Neural progenitor cell (in vitro differentiated cells): Measurements from ENCODE around the gene TTLL12.

Experiments used
- CTCF ChIP-seq: fragments of 200-600 bp; sonication (generic); IDR thresholded peaks from 2 replicates; pipeline ENCODE4 v1.5.1; 2017; ENCODE audit warnings: antibody characterized with exemption, mild to moderate bottlenecking
- EZH2phosphoT487 ChIP-seq: fragments of 200-600 bp; sonication (generic); IDR thresholded peaks from 2 replicates; pipeline ENCODE4 v1.6.1; 2017; ENCODE audit warnings: antibody characterized with exemption

- TF ChIP-seq CTCF, result no peak
- TF ChIP-seq EZH2phosphoT487, result no peak
These were observed 25.6 kb upstream of the TTLL12 start for GRCh38 chr22:43212434-43212952.
